H9 (cell line): Measurements from ENCODE around the gene TMEM9. TPM values are rescaled to one million over a fixed set of nuclear protein-coding genes. Genes with fewer than 3 reads are reported as not detected.

Source experiments
- DNase-seq: peaks from one replicate; pipeline ENCODE4 v3.0.0-alpha.2; 2017
- H2AFZ ChIP-seq: one replicate; pipeline ENCODE4 v1.6.1; 2013; ENCODE audit warnings: mild to moderate bottlenecking, low read length, control low read depth, moderate library complexity
- H2AK5ac ChIP-seq: 2 replicates; pipeline ENCODE4 v1.6.1; 2013; ENCODE audit warnings: low read length, control low read depth, mixed read lengths; ENCODE audit not compliant: insufficient read length
- H2BK120ac ChIP-seq: one replicate; pipeline ENCODE4 v1.6.1; 2013; ENCODE audit warnings: low read depth, mild to moderate bottlenecking, low read length, control low read depth, inconsistent platforms; ENCODE audit not compliant: poor library complexity, severe bottlenecking
- H2BK12ac ChIP-seq: 2 replicates; pipeline ENCODE4 v1.6.1; 2013; ENCODE audit warnings: low read length, control low read depth, mixed read lengths, low read depth; ENCODE audit not compliant: insufficient read length
- H2BK15ac ChIP-seq: 2 replicates; pipeline ENCODE4 v1.6.1; 2013; ENCODE audit warnings: low read depth, low read length, control low read depth
- H2BK20ac ChIP-seq: one replicate; pipeline ENCODE4 v1.6.1; 2013; ENCODE audit warnings: low read depth, mild to moderate bottlenecking, low read length, control low read depth, inconsistent platforms; ENCODE audit not compliant: poor library complexity, severe bottlenecking
- H2BK5ac ChIP-seq: 2 replicates; pipeline ENCODE4 v1.6.1; 2013; ENCODE audit warnings: low read length, control low read depth, mixed read lengths; ENCODE audit not compliant: insufficient read length
- H3K14ac ChIP-seq: 2 replicates; pipeline ENCODE4 v1.6.1; 2013; ENCODE audit warnings: low read length, control low read depth; ENCODE audit not compliant: insufficient read depth
- H3K18ac ChIP-seq: 2 replicates; pipeline ENCODE4 v1.6.1; 2013; ENCODE audit warnings: low read depth, mild to moderate bottlenecking, mixed read lengths, low read length, control low read depth; ENCODE audit not compliant: insufficient read length
- H3K23ac ChIP-seq: 2 replicates; pipeline ENCODE4 v1.6.1; 2013; ENCODE audit warnings: low read length, control low read depth, mixed read lengths, low read depth; ENCODE audit not compliant: insufficient read length
- H3K23me2 ChIP-seq: 2 replicates; pipeline ENCODE4 v1.6.1; 2013; ENCODE audit warnings: low read depth, mild to moderate bottlenecking, mixed read lengths, low read length, control low read depth; ENCODE audit not compliant: insufficient read length, poor library complexity, severe bottlenecking
- H3K27ac ChIP-seq: 2 replicates; pipeline ENCODE4 v1.5.1; 2013; ENCODE audit warnings: low read length, control low read depth, mixed read lengths, low read depth; ENCODE audit not compliant: insufficient read length
- H3K27me3 ChIP-seq: 2 replicates; pipeline ENCODE4 v1.6.1; 2013; ENCODE audit warnings: low read length, control low read depth, inconsistent platforms; ENCODE audit not compliant: insufficient read depth
- H3K4ac ChIP-seq: 2 replicates; pipeline ENCODE4 v1.6.1; 2013; ENCODE audit warnings: low read depth, mild to moderate bottlenecking, control low read depth, inconsistent platforms, low read length, moderate library complexity
- H3K4me1 ChIP-seq: 2 replicates; pipeline ENCODE4 v1.6.1; 2013; ENCODE audit warnings: low read length, control low read depth, inconsistent platforms; ENCODE audit not compliant: insufficient read depth
- H3K4me2 ChIP-seq: 2 replicates; pipeline ENCODE4 v1.6.1; 2013; ENCODE audit warnings: low read length, control low read depth, mixed read lengths; ENCODE audit not compliant: insufficient read length, insufficient read depth
- H3K56ac ChIP-seq: 2 replicates; pipeline ENCODE4 v1.6.1; 2013; ENCODE audit warnings: low read depth, mild to moderate bottlenecking, mixed read lengths, low read length, control low read depth; ENCODE audit not compliant: insufficient read length
- H3K79me1 ChIP-seq: 2 replicates; pipeline ENCODE4 v1.6.1; 2013; ENCODE audit warnings: low read depth, mild to moderate bottlenecking, moderate library complexity, low read length, control low read depth, inconsistent platforms; ENCODE audit not compliant: insufficient read depth, poor library complexity, severe bottlenecking
- H3K79me2 ChIP-seq: 2 replicates; pipeline ENCODE4 v1.6.1; 2013; ENCODE audit warnings: low read length, control low read depth, inconsistent platforms; ENCODE audit not compliant: insufficient read depth
- H3K9ac ChIP-seq: 2 replicates; pipeline ENCODE4 v1.6.1; 2013; ENCODE audit warnings: low read length, control low read depth, mixed read lengths; ENCODE audit not compliant: insufficient read length; ENCODE audit errors: extremely low read depth
- H3K9me3 ChIP-seq: one replicate; pipeline ENCODE4 v1.6.1; 2013; ENCODE audit warnings: low read depth, low read length, inconsistent platforms; ENCODE audit not compliant: control insufficient read depth
- H3T11ph ChIP-seq: one replicate; pipeline ENCODE4 v1.6.1; 2013; ENCODE audit warnings: mild to moderate bottlenecking, low read length, control low read depth, inconsistent platforms
- H4K20me1 ChIP-seq: one replicate; pipeline ENCODE4 v1.6.1; 2013; ENCODE audit not compliant: control insufficient read depth, insufficient read length, insufficient read depth
- H4K5ac ChIP-seq: 2 replicates; pipeline ENCODE4 v1.6.1; 2013; ENCODE audit warnings: low read depth, mild to moderate bottlenecking, mixed read lengths, low read length, control low read depth; ENCODE audit not compliant: insufficient read length
- H4K8ac ChIP-seq: replicated peaks from 2 replicates; pipeline ENCODE4 v1.6.1; 2013; ENCODE audit warnings: low read length, control low read depth, mixed read lengths, low read depth; ENCODE audit not compliant: insufficient read length
- H4K91ac ChIP-seq: 2 replicates; pipeline ENCODE4 v1.6.1; 2013; ENCODE audit warnings: low read depth, mild to moderate bottlenecking, moderate library complexity, mixed read lengths, low read length, control low read depth; ENCODE audit not compliant: insufficient read length
- H3K27ac Mint-ChIP-seq, 3 experiments: 2 replicates in 2 of 3; 3 replicates in 1 of 3; pipeline ENCODE4 v1.8.0; 2020 to 2021; ENCODE audit warnings: mixed read lengths in 3 of 3, mild to moderate bottlenecking in 1 of 3, moderate library complexity in 1 of 3
- H3K27me3 Mint-ChIP-seq: 2 replicates; pipeline ENCODE4 v1.8.0; 2021; ENCODE audit warnings: low read depth, mild to moderate bottlenecking, moderate library complexity, mixed read lengths
- H3K36me3 Mint-ChIP-seq, 3 experiments: 2 replicates in 2 of 3; 3 replicates in 1 of 3; pipeline ENCODE4 v1.8.0; 2020 to 2021; ENCODE audit warnings: low read depth in 3 of 3, mixed read lengths in 3 of 3; ENCODE audit not compliant: insufficient read depth in 1 of 3
- H3K4me1 Mint-ChIP-seq, 2 experiments: 2 replicates each; pipeline ENCODE4 v1.8.0; 2020; ENCODE audit warnings: mixed read lengths in 2 of 2
- H3K4me3 Mint-ChIP-seq, 2 experiments: 2 replicates in 1 of 2; 3 replicates in 1 of 2; pipeline ENCODE4 v1.8.0; 2020 to 2021; ENCODE audit warnings: mild to moderate bottlenecking in 2 of 2, mixed read lengths in 2 of 2, moderate library complexity in 1 of 2
- H3K9me3 Mint-ChIP-seq, 2 experiments: 2 replicates in 1 of 2; 3 replicates in 1 of 2; pipeline ENCODE4 v1.8.0; 2020; ENCODE audit warnings: mild to moderate bottlenecking in 2 of 2, mixed read lengths in 2 of 2, moderate library complexity in 1 of 2
- CTCF ChIP-seq: fragments of 200-600 bp; sonication (generic); conservative IDR thresholded peaks from 3 replicates; pipeline ENCODE4 v1.8.0; 2021; ENCODE audit warnings: antibody characterized with exemption, mild to moderate bottlenecking
- WGBS: extraction: QIAGEN DNeasy Blood & Tissue Kit; methylation state at CpG from one replicate; pipeline ENCODE4 v1.1.7; 2013; ENCODE audit warnings: missing lambda C conversion rate, low lambda C conversion rate, mixed read lengths; ENCODE audit not compliant: insufficient read length; ENCODE audit errors: extremely low coverage; 5-methylcytosine and 5-hydroxymethylcytosine counted together
- total RNA-seq: library from RNA; stranded (reverse); gene quantifications from 2 replicates; pipeline ENCODE4 v1.2.1, GENCODE V29; 2021

Gene TMEM9
- total RNA-seq, 1 experiment from 2014 or later: 93.4 TPM

- WGBS: no CpG with 5 or more reads among the region's 6 CpGs
- Histone ChIP-seq H3K4me2 (no peak overlapping the region), H2AFZ (no peak overlapping the region), H3K79me2 (no peaks in the 10 kb centered on the region), H4K8ac (no peak overlapping the region), H3T11ph (no peak overlapping the region), H3K23me2 (no peaks in the 10 kb centered on the region), H3K23ac (no peak overlapping the region), H3K79me1 (no peaks in the 10 kb centered on the region), H2BK20ac (no peak overlapping the region), H3K9ac (no peak overlapping the region), H3K4ac (no peak overlapping the region), H3K4me1 (no peaks in the 10 kb centered on the region), H4K91ac (no peak overlapping the region), H2AK5ac (no peak overlapping the region), H3K27ac (no peak overlapping the region), H3K14ac (no peak overlapping the region), H2BK15ac (no peak overlapping the region), H3K56ac (no peak overlapping the region), H3K18ac (no peak overlapping the region), H3K9me3 (no peaks in the 10 kb centered on the region), H2BK5ac (no peak overlapping the region), H3K27me3 (no peaks in the 10 kb centered on the region), H4K20me1 (no peaks in the 10 kb centered on the region), H2BK12ac (no peak overlapping the region), H4K5ac (no peak overlapping the region), H2BK120ac (no peak overlapping the region)
- TF ChIP-seq CTCF: no peak
- DNase-seq: no peak
- Mint-ChIP-seq H3K36me3 (peaks cover 35 to 80% (median 80%) of the 10 kb centered on the region in 3 experiments; a peak in 6 of 7 replicates), H3K4me1 (no peaks in the 10 kb centered on the region), H3K27ac (no peak overlapping the region), H3K27me3 (no peaks in the 10 kb centered on the region), H3K9me3 (no peaks in the 10 kb centered on the region; a peak in 1 of 5 replicates), H3K4me3 (no peak overlapping the region)
These were observed 15.9 kb downstream of the TMEM9 start for GRCh38 chr1:201138311-201138840.
